HG02852 (cell line): Measurements from ENCODE around the gene APOA4.

Experiments
- ATAC-seq: cut with Tn5 transposase; IDR thresholded peaks from one replicate; pipeline ENCODE4 v1.9.1; 2021; ENCODE audit warnings: mild to moderate bottlenecking, moderate library complexity; ENCODE audit not compliant: unreplicated experiment

Gene APOA4

DNA sequence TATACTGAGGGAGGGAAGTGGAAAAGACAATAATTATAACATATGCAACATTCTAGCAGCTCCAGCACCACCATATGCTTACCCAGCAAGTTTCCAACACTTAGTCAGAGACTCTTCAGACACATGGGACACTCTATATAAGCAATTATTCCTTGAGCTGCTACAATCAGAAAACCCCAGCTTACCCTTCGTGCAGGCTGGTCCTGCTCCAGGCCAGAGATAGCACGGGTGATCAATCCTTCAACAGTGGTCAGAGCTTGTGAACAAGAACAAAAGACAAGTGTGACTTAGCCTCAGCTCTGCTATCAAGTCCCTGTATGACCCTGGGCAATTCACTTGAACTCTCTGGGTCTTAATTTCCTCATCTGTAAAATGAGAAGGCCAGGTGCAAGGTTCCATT is 36.8 kb downstream of the APOA4 start:
- no peak for ATAC-seq

DNA sequence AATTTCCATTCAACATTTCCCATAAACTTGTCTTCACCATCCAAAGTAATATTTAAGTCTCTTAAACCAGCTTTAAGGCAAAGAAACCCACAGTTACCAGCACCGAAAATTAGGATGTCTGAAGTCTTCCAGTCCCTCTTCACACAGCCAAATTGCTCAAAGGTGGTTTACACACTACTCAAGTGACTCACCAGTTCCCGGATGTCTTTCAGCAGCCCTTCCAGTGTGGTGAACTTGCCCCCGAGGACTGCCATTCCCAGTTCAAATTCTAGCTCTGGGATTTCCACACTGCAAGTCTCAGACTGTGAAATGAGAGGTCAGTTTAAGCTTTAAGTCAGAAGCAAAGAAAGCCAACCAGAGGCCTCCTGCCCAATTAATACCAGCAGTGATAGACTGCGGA is 40.4 kb downstream of the APOA4 start:
- no peak for ATAC-seq

DNA sequence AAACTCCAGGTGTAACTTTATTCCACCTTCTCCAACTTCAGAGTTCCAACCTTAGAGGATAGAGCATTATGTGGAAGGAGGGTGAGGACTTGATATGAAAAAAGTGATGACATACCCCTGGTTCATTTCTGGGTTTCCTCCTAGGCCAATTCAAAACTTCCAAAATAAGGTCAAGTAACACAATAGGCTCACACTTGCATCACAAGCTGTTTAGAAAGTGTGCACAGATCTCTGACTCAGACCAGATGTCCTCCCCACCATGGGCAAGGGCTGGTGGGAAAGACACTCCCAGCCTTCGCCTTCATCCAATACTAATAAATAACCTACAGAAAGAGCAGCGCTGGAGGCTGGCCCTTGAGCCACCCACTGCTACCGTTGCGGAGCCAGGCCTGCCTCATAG is 44.5 kb downstream of the APOA4 start:
- ATAC-seq: no peak

DNA sequence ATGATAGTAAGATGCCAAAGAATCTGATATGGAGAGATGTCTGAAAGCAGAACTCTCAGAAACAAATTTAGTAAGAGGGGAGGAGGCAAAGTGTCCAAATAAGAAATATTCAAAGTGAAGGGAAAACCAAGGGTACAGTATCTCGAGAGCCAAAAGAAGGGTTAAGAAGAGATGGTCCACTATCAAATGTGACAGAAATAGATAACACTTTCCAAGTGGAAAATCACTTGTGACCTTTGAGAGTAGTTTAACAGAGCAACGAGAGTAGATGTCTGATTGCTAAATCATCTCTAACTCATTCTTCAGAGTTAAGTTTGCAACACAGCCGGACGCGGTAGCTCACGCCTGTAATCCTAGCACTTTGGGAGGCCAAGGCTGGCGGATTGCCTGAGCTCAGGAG is 46.0 kb downstream of the APOA4 start:
- ATAC-seq: no peak

DNA sequence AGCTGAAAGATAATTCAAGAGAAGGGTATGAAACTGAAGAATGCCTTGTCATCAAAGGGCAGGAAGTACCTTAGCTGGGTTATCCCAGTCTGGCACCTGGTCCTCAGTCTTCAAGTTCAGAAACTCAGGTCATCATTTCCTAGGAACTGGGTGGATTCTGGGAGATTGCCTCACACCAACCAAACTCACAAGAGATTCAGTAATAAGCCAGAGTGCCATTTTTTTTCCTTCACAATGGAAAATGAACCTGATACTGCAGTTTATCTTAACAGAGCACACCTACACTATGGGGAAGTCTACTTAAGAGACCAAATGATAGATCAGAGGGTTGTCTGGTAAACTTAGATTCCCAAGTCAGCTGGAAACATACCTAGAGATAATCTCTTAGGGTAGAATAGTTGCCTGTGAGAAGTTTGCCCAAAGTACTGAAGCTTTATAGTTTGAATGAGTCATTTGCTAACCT is 46.6 kb downstream of the APOA4 start:
- no peak for ATAC-seq

DNA sequence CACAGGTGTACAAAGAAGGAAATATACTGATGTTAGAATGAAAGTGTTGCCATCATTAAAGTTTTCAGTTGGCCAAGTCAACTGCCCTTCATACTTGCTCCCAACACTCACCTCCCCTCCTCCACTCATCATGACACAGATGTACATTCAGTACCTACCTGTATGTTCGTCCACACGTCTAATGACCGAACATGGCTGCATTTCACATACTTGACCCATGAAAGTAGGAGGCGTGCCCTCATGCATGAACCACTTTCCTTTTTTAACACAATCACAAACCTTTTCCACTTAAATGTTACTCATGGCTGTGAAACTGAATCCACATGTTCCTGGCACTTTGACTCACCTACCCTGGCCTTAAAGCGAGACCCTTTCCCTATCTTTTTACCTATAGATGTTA is 47.1 kb downstream of the APOA4 start:
- ATAC-seq: no peak

DNA sequence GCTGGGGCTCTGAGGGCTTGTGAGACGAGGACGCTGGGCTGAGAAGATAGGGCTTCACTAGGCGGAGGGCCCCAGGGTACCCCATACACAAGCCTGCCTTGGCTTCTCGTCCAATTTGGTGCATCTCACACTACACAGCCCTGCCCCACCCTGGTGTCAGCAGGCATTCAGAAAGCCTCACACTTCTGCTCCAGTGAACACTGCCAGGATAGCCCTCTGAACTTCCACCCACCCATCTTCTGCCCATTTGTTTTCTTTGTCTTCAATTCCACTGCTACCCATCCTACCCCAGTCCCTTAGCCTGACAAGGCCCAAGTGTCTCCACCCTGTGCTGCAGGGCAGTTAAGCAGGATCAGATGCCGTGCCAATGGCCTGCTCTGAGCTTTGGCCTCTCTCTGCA is 48.4 kb downstream of the APOA4 start:
- no peak for ATAC-seq

DNA sequence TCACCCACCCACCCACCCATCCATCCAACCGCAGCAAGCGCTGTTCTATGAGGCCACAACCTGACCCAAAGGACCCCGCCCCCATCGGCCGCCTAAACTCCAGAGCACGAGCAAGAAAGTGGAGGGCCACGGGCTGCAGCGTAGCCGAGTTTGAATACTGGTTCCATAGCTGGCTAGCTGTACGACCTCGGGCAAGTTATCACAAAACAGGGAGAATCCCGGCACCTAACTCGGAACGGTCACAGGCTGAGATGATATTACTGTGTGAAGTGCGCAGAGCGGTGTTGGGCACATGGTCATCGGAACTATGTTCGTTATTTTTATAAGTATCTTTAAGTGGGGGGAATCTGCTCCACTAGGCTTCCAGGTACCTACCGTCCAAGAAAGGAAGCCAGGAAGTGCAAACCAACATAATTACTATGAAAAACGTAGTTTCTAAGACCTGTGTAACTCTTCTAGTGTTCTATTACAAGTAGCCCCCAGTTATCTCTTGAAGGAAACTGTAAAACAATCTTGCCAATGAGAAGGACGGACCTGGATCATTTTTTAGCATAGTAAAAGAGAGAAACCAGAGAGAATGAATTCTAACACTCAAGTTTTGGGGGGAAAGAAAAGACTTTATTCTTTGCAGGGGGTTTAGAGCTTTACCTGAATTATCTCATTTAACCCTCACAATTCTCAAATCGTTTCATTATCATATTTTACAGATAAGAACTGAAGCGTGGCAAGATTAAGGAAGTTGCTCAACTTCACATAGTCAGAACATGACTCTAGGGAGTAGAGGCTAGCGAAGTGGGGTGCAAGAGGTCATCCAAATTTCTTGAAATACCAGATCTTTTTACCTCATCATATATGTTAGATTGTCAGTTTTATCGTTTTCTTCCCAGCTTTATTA is 49.7 kb downstream of the APOA4 start:
- ATAC-seq: peak; percentile 47

DNA sequence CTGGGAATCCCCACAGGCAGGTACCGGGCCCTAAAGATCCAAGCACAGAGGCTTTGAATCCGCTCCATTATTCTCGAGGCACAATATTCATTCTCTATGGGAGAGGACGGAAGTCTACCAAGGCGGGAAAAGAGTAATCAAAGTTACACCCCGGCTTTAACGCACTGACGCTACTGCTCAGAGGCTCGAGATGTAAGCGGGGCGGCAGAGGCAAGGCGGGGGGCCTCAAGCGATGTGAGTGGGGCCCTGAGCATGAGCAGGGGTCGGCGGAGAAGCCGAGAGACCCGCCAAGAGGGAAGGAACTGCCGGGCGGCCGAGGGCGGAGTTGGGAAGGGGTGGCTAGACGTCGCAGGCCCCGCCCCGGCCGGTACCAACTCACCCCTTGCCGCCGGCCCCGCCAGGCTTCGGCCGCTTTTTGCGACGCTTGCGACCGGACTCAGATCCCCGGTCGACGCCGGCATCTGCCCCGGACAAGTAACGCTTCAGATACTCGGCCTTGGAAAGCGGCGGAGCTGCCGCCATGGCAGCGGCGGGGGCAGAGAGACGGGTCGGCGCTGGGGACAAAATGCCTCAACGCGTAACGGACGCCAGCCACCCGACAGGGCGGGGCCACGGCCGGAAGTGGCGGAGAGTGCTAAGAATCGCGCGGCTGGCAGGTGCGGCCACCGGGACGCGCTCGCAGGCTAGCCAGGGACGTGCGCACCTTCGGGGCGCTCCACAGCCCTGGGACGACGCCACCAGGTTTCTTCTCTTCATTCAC is 50.5 kb downstream of the APOA4 start, which contains the start of gene BUD13:
Gene BUD13, minus strand, starts transcription at position 545 of the 760 bp plus-strand sequence. Its CDS starts 23 bp downstream, at position 522.
- ATAC-seq: peak; percentile 85

DNA sequence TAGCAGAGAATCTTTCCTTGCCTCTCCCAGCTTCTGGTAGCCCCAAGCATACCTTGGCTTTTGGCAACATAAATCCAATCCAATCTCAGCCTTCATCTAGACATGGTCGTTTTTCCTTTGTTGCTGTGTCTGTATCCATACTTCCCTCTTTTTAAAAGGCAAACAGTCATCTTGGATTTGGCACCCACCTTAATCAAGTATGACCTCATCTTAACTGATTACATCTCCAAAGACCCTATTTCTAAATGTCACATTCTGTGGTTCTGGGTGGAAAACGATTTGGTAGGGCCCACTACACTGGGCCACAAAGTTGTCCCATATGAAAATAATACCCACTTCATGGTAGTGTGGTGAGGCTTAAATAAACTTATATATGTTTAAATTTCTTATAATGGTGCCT is 51.2 kb downstream of the APOA4 start:
- ATAC-seq: no peak
